WTC11 (cell line): ENCODE measurements around the gene MIOX. TPM values are rescaled to one million over a fixed set of nuclear protein-coding genes. Genes with fewer than 3 reads are reported as not detected.

Experiments
- ATAC-seq: fragments of 200-7000 bp; cut with Tn5 transposase; 2 replicates; pipeline ENCODE4 v1.10.0; 2021; ENCODE audit warnings: mild to moderate bottlenecking, moderate library complexity
- CTCF ChIA-PET: fragments of 300-600 bp; sonication (Branson Sonifier 250); formaldehyde crosslinking; loops from one replicate; lab custom pipeline; 2021; ENCODE audit warnings: antibody characterized with exemption; lab: Charles Lee
- POLR2A ChIA-PET: fragments of 350-600 bp; sonication (Branson Sonifier 250); formaldehyde crosslinking; loops from one replicate; lab custom pipeline; 2021; ENCODE audit warnings: antibody characterized with exemption; lab: Charles Lee
- DNase-seq: peaks from one replicate; pipeline ENCODE4 v3.0.0; 2021; ENCODE audit warnings: low spot score
- H3K27ac Mint-ChIP-seq: 2 replicates; pipeline ENCODE4 v1.8.0; 2021; ENCODE audit warnings: mixed read lengths
- H3K27me3 Mint-ChIP-seq: 2 replicates; pipeline ENCODE4 v1.8.0; 2021; ENCODE audit warnings: low read depth, mild to moderate bottlenecking, moderate library complexity, mixed read lengths
- H3K36me3 Mint-ChIP-seq: 2 replicates; pipeline ENCODE4 v1.8.0; 2021; ENCODE audit warnings: mixed read lengths
- H3K4me1 Mint-ChIP-seq: 2 replicates; pipeline ENCODE4 v1.8.0; 2022; ENCODE audit warnings: mixed read lengths
- H3K4me3 Mint-ChIP-seq: 2 replicates; pipeline ENCODE4 v1.8.0; 2021; ENCODE audit warnings: mild to moderate bottlenecking, moderate library complexity, mixed read lengths
- H3K9me3 Mint-ChIP-seq: 2 replicates; pipeline ENCODE4 v1.8.0; 2021; ENCODE audit warnings: mixed read lengths
- ESRRA ChIP-seq: sonication (generic); formaldehyde crosslinking; IDR thresholded peaks from 2 replicates; pipeline ENCODE4 v1.8.1; 2022; ENCODE audit warnings: mild to moderate bottlenecking, missing genetic modification reagents, borderline replicate concordance
- FOXJ3 ChIP-seq: sonication (generic); formaldehyde crosslinking; IDR thresholded peaks from 2 replicates; pipeline ENCODE4 v1.9.0; 2021; ENCODE audit warnings: missing genetic modification reagents, mild to moderate bottlenecking, borderline replicate concordance
- FOXP1 ChIP-seq: sonication (generic); formaldehyde crosslinking; IDR thresholded peaks from 2 replicates; pipeline ENCODE4 v1.8.0; 2022; ENCODE audit warnings: missing genetic modification reagents, mild to moderate bottlenecking, moderate library complexity, borderline replicate concordance
- IRF2 ChIP-seq: sonication (generic); formaldehyde crosslinking; IDR thresholded peaks from 2 replicates; pipeline ENCODE4 v1.8.0; 2022; ENCODE audit warnings: low read depth, missing genetic modification reagents, borderline replicate concordance
- NR1H2 ChIP-seq: sonication (generic); formaldehyde crosslinking; IDR thresholded peaks from 2 replicates; pipeline ENCODE4 v1.9.0; 2021; ENCODE audit warnings: mild to moderate bottlenecking, moderate library complexity, missing genetic modification reagents
- OVOL2 ChIP-seq: fragments of 250-450 bp; sonication (Bioruptor Pico); IDR thresholded peaks from 2 replicates; pipeline ENCODE4 v1.9.0; 2021; ENCODE audit warnings: mild to moderate bottlenecking, borderline replicate concordance
- RELA ChIP-seq: sonication (generic); formaldehyde crosslinking; IDR thresholded peaks from 2 replicates; pipeline ENCODE4 v1.8.1; 2022; ENCODE audit warnings: missing genetic modification reagents, mild to moderate bottlenecking, borderline replicate concordance
- SOX15 ChIP-seq: fragments of 250-450 bp; sonication (Bioruptor Pico); IDR thresholded peaks from 2 replicates; pipeline ENCODE4 v1.9.0; 2021; ENCODE audit warnings: mild to moderate bottlenecking
- TCF7 ChIP-seq: sonication (generic); formaldehyde crosslinking; IDR thresholded peaks from 2 replicates; pipeline ENCODE4 v1.8.0; 2022; ENCODE audit warnings: mild to moderate bottlenecking, low read depth, missing genetic modification reagents, moderate library complexity
- ZNF121 ChIP-seq: sonication (generic); formaldehyde crosslinking; IDR thresholded peaks from 2 replicates; pipeline ENCODE4 v1.8.0; 2023; ENCODE audit warnings: missing genetic modification reagents
- ZNF138 ChIP-seq: sonication (generic); formaldehyde crosslinking; conservative IDR thresholded peaks from 2 replicates; pipeline ENCODE4 v1.8.1; 2022; ENCODE audit warnings: mild to moderate bottlenecking, moderate library complexity, missing genetic modification reagents
- total RNA-seq: library from RNA; stranded (reverse); gene quantifications from 3 replicates; pipeline ENCODE4 v1.2.3, GENCODE V29; 2021
- TF ChIP-seq, protein P1 (sequence below): sonication (generic); formaldehyde crosslinking; IDR thresholded peaks from 2 replicates; pipeline ENCODE4 v1.8.0; 2022; ENCODE audit warnings: mild to moderate bottlenecking, missing genetic modification reagents
- TF ChIP-seq, protein P2 (sequence below): sonication (generic); formaldehyde crosslinking; IDR thresholded peaks from 2 replicates; pipeline ENCODE4 v1.8.1; 2022; ENCODE audit warnings: low read depth, mild to moderate bottlenecking, moderate library complexity, missing genetic modification reagents, borderline replicate concordance
- TF ChIP-seq, protein P3 (sequence below): sonication (generic); formaldehyde crosslinking; IDR thresholded peaks from 2 replicates; pipeline ENCODE4 v1.8.1; 2023; ENCODE audit warnings: mild to moderate bottlenecking, missing genetic modification reagents, borderline replicate concordance
- TF ChIP-seq, protein P4 (sequence below): sonication (generic); formaldehyde crosslinking; IDR thresholded peaks from 2 replicates; pipeline ENCODE4 v1.8.0; 2022; ENCODE audit warnings: mild to moderate bottlenecking, missing genetic modification reagents
- TF ChIP-seq, protein P5 (sequence below): fragments of 250-450 bp; sonication (Bioruptor Pico); conservative IDR thresholded peaks from 2 replicates; pipeline ENCODE4 v1.9.0; 2021; ENCODE audit warnings: mild to moderate bottlenecking
- TF ChIP-seq, protein P6 (sequence below): sonication (generic); formaldehyde crosslinking; IDR thresholded peaks from 2 replicates; pipeline ENCODE4 v1.8.0; 2023; ENCODE audit warnings: missing genetic modification reagents

The MIOX gene
- total RNA-seq, 1 experiment from 2014 or later, result 0.33 TPM

DNA sequence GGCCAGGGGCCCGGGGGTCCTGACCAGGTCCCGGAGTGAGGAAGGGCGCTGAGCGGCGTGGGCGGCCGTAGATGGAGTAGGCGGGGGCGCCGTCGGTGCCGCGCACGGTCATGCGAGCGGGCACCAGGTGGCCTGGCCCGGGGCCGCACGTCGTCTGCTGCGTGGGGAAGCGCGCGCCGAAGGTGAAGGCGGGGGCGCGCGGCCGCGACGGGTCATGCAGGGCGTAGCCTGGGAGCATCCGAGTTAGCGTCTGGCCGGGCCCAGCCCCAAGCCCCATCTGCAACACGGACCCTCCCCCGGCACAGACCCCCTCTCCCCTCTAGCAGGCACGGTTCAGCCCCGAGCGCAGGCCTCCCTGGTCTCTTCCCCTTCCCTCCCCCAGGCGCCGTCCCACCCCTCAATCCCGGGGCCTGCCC is 44.9 kb downstream of the MIOX start:
- ChIA-PET CTCF (interaction anchor here (0.8 to 1.3 kb wide), 7 partner anchors 23 to 501 kb away, joined by 3 to 7 read pairs (median 4); partner anchors contain the start of genes LMF2, NCAPH2 and SYCE3), POLR2A (interaction anchor here (0.7 kb wide), 1 partner anchor 34 kb away, joined by 6 read pairs; no protein-coding TSS in a partner anchor)
- DNase-seq (peak; percentile 47), ATAC-seq (peak; percentile 7)
- Mint-ChIP-seq H3K4me1 (peaks cover 15% of the 10 kb centered on the region), H3K36me3 (no peaks in the 10 kb centered on the region), H3K27ac (no peak overlapping the region), H3K27me3 (peaks cover 80% of the 10 kb centered on the region), H3K9me3 (no peaks in the 10 kb centered on the region), H3K4me3 (peak overlapping the region; percentile 72)
- TF ChIP-seq, protein P1, sequence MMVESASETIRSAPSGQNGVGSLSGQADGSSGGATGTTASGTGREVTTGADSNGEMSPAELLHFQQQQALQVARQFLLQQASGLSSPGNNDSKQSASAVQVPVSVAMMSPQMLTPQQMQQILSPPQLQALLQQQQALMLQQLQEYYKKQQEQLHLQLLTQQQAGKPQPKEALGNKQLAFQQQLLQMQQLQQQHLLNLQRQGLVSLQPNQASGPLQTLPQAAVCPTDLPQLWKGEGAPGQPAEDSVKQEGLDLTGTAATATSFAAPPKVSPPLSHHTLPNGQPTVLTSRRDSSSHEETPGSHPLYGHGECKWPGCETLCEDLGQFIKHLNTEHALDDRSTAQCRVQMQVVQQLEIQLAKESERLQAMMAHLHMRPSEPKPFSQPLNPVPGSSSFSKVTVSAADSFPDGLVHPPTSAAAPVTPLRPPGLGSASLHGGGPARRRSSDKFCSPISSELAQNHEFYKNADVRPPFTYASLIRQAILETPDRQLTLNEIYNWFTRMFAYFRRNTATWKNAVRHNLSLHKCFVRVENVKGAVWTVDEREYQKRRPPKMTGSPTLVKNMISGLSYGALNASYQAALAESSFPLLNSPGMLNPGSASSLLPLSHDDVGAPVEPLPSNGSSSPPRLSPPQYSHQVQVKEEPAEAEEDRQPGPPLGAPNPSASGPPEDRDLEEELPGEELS, result no peak
- TF ChIP-seq, protein P2, sequence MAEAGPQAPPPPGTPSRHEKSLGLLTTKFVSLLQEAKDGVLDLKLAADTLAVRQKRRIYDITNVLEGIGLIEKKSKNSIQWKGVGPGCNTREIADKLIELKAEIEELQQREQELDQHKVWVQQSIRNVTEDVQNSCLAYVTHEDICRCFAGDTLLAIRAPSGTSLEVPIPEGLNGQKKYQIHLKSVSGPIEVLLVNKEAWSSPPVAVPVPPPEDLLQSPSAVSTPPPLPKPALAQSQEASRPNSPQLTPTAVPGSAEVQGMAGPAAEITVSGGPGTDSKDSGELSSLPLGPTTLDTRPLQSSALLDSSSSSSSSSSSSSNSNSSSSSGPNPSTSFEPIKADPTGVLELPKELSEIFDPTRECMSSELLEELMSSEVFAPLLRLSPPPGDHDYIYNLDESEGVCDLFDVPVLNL, result no peak
- TF ChIP-seq ZNF138 (CRISPR knock-in tag), result no peak
- TF ChIP-seq, protein P3, sequence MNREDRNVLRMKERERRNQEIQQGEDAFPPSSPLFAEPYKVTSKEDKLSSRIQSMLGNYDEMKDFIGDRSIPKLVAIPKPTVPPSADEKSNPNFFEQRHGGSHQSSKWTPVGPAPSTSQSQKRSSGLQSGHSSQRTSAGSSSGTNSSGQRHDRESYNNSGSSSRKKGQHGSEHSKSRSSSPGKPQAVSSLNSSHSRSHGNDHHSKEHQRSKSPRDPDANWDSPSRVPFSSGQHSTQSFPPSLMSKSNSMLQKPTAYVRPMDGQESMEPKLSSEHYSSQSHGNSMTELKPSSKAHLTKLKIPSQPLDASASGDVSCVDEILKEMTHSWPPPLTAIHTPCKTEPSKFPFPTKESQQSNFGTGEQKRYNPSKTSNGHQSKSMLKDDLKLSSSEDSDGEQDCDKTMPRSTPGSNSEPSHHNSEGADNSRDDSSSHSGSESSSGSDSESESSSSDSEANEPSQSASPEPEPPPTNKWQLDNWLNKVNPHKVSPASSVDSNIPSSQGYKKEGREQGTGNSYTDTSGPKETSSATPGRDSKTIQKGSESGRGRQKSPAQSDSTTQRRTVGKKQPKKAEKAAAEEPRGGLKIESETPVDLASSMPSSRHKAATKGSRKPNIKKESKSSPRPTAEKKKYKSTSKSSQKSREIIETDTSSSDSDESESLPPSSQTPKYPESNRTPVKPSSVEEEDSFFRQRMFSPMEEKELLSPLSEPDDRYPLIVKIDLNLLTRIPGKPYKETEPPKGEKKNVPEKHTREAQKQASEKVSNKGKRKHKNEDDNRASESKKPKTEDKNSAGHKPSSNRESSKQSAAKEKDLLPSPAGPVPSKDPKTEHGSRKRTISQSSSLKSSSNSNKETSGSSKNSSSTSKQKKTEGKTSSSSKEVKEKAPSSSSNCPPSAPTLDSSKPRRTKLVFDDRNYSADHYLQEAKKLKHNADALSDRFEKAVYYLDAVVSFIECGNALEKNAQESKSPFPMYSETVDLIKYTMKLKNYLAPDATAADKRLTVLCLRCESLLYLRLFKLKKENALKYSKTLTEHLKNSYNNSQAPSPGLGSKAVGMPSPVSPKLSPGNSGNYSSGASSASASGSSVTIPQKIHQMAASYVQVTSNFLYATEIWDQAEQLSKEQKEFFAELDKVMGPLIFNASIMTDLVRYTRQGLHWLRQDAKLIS (CRISPR knock-in tag), result no peak
- TF ChIP-seq OVOL2 (CRISPR knock-in tag), result no peak
- TF ChIP-seq, protein P4, sequence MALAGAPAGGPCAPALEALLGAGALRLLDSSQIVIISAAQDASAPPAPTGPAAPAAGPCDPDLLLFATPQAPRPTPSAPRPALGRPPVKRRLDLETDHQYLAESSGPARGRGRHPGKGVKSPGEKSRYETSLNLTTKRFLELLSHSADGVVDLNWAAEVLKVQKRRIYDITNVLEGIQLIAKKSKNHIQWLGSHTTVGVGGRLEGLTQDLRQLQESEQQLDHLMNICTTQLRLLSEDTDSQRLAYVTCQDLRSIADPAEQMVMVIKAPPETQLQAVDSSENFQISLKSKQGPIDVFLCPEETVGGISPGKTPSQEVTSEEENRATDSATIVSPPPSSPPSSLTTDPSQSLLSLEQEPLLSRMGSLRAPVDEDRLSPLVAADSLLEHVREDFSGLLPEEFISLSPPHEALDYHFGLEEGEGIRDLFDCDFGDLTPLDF, result no peak
- no peak for TF ChIP-seq SOX15 (CRISPR knock-in tag)
- TF ChIP-seq RELA (CRISPR knock-in tag), result no peak
- TF ChIP-seq NR1H2 (CRISPR knock-in tag), result no peak
- no peak for TF ChIP-seq FOXJ3
- no peak for TF ChIP-seq IRF2 (CRISPR knock-in tag)
- no peak for TF ChIP-seq FOXP1 (CRISPR knock-in tag)
- TF ChIP-seq, protein P5, sequence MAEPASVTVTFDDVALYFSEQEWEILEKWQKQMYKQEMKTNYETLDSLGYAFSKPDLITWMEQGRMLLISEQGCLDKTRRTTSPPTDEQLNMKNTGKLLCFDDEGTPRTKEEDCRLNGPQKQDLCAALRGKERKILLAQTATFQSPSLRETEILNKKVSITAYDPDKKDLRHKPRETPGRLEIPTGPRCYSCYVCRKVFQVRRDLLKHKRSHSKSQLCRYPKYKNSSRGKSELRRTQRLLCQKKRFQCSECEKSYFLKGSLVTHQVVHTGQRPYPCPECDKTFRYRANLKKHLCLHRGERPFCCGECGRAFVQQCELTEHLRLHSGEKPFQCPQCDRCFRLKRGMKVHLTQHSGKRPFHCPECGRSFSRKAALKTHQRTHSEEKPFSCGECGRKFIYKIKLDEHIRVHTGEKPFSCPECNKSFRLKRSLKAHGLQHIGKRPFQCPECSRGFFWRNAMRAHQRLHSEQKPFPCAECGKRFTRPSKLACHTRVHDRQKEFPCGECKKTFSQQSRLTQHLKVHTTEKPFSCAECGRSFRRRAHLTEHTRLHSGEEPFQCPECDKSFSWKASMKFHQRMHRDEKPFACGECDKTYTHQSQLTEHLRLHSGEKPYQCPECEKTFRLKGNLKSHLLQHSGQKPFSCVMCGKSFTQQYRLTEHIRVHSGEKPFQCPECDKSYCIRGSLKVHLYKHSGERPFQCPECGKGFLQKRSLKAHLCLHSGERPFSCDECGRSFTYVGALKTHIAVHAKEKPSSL (CRISPR knock-in tag), result no peak
- no peak for TF ChIP-seq ESRRA (CRISPR knock-in tag)
- no peak for TF ChIP-seq TCF7
- TF ChIP-seq ZNF121 (CRISPR knock-in tag), result no peak
- TF ChIP-seq, protein P6, sequence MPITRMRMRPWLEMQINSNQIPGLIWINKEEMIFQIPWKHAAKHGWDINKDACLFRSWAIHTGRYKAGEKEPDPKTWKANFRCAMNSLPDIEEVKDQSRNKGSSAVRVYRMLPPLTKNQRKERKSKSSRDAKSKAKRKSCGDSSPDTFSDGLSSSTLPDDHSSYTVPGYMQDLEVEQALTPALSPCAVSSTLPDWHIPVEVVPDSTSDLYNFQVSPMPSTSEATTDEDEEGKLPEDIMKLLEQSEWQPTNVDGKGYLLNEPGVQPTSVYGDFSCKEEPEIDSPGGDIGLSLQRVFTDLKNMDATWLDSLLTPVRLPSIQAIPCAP (CRISPR knock-in tag), result no peak
